ENCODE data around the gene KIAA0513.

Gene KIAA0513

GRCh38 chr16:85138073-85138824, 110.7 kb downstream of the KIAA0513 start:
- TF ChIP-seq CTCF (IDR thresholded peaks at IDR 0.05; ENCODE audit: low read length, missing control alignments) = no peak
- no peak overlapping the region for H3K4me3 ChIP-seq (replicated peaks; ENCODE audit: low read depth, low read length)
- DNase-seq (ENCODE audit: low read depth) = no peak

GRCh38 chr16:85138825-85139627, 111.4 kb downstream of the KIAA0513 start:
- TF ChIP-seq CTCF (IDR thresholded peaks at IDR 0.05; ENCODE audit: low read length, missing control alignments) = no peak
- DNase-seq (ENCODE audit: low read depth) = no peak
- H3K4me3 ChIP-seq (replicated peaks; ENCODE audit: low read depth, low read length) = no peak overlapping the region

GRCh38 chr16:85139881-85140339, 112.3 kb downstream of the KIAA0513 start:
- H3K4me3 ChIP-seq (replicated peaks; ENCODE audit: low read depth, low read length) = no peak overlapping the region
- DNase-seq (ENCODE audit: low read depth) = no peak
- no peak for TF ChIP-seq CTCF (IDR thresholded peaks at IDR 0.05; ENCODE audit: low read length, missing control alignments)

GRCh38 chr16:85140455-85141012, 112.9 kb downstream of the KIAA0513 start:
- TF ChIP-seq CTCF (IDR thresholded peaks at IDR 0.05; ENCODE audit: low read length, missing control alignments) = no peak
- DNase-seq (ENCODE audit: low read depth) = no peak
- no peak overlapping the region for H3K4me3 ChIP-seq (replicated peaks; ENCODE audit: low read depth, low read length)

DNA sequence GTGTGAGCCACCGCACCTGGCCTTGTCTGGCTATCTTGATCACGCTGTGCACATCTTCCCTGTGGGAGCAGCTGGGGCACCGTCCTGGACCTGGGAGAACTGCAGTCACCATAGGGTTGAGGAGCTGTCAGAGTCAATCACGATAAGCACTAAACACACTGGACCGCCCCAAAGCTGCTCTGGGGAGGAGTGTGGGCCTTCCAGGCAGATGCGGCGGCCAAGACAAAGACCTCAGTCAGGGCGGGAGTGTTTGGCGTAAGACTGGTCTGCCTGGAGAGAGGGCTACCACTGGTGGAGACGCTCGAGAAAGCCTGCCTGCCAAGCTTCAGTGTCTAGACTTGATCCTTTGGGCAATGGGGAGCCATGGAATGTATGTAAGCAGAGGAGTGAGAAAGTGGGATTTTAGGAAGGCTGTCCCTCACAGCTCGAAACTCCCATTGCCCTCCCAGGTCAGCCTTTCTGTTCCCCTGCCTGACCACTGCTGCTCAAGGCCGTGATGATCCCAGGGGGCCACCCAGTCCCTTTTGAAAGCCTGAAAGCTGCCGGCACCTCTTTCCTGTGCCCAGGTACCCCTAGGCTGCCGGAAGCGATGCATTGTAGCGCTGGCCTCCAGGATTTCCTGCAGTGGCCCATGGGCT, 114.0 kb downstream of the KIAA0513 start:
- H3K4me3 ChIP-seq (replicated peaks; ENCODE audit: low read depth, low read length) = no peak overlapping the region
- no peak for TF ChIP-seq CTCF (IDR thresholded peaks at IDR 0.05; ENCODE audit: low read length, missing control alignments)
- DNase-seq (ENCODE audit: low read depth) = no peak

GRCh38 chr16:85142129-85142513, 114.5 kb downstream of the KIAA0513 start:
- no peak for DNase-seq (ENCODE audit: low read depth)
- no peak overlapping the region for H3K4me3 ChIP-seq (replicated peaks; ENCODE audit: low read depth, low read length)
- TF ChIP-seq CTCF (IDR thresholded peaks at IDR 0.05; ENCODE audit: low read length, missing control alignments) = no peak

Data from fibroblast of pulmonary artery (primary cell).